Stomach smooth muscle (tissue), 2 donors: Measurements from ENCODE around the gene SMIM24.
"Not testable (repeated sequence)": the region's sequence is repeated elsewhere in the genome, so short reads cannot be mapped to it uniquely, and the experiment has no call there.

Experiments
- H3K27ac ChIP-seq: one replicate; pipeline ENCODE4 v1.7.0; 2013; ENCODE audit warnings: mild to moderate bottlenecking, low read length, inconsistent platforms
- H3K27me3 ChIP-seq, 2 donors: one replicate each; pipeline ENCODE4 v1.7.0; 2013; ENCODE audit warnings: low read length in 2 of 2; ENCODE audit not compliant: insufficient read depth in 2 of 2, control insufficient read depth in 1 of 2
- H3K36me3 ChIP-seq, 2 donors: one replicate each; pipeline ENCODE4 v1.7.0; 2013; ENCODE audit warnings: low read length in 2 of 2; ENCODE audit not compliant: control insufficient read depth in 2 of 2, insufficient read depth in 2 of 2
- H3K4me1 ChIP-seq: one replicate; pipeline ENCODE4 v1.7.0; 2013; ENCODE audit warnings: low read length; ENCODE audit not compliant: control insufficient read depth, insufficient read depth
- H3K4me3 ChIP-seq, 2 donors: one replicate each; pipeline ENCODE4 v1.7.0; 2013; ENCODE audit warnings: low read length in 2 of 2
- H3K9ac ChIP-seq, 2 donors: one replicate each; pipeline ENCODE4 v1.7.0; 2013; ENCODE audit warnings: low read length in 2 of 2, mild to moderate bottlenecking in 1 of 2
- H3K9me3 ChIP-seq, 2 donors: one replicate each; pipeline ENCODE4 v1.7.0; 2013; ENCODE audit warnings: low read length in 2 of 2; ENCODE audit not compliant: control insufficient read depth in 2 of 2
- donor health status: healthy.
- donor health status: Pancreatic carcinoma.

Gene SMIM24

DNA sequence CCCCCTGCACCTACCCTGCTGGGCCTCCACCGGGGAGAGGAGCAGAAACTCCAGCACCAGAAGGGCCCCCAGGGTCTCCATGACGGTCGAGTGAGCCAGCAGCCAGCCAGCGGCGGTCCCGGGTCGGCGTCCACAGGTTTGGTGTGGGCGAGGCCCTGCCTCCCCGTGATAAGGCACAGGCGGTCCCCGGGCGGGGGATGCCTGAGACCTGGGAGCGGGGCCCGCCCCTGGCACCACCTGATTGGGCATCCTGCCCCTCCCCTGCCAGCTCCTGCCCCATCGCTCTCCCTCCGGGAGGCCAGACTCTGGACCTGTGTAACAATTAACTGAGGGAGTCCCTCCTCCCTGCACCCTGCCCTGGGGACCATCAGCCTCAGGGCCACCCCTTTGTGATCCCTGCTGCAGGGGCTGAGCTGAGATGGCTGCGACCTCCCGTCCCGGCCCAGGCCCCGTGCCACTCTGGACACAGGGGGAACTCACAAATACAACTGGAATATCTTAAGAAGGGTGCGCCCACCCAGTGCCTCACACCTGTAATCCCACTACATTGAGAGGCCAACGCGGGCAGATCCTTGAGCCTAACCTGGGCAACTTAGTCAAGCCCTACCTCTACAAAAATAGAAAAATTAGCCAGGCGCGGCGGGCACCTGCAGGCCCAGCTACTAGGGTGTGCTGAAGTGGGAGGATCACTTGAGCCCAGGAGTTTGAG is at the start of gene SMIM24:
SMIM24 (minus strand) TSS at position 143 of the 709 bp plus-strand sequence; CDS start at position 81, 62 bp downstream.
- peaks cover 28 to 33% of the 10 kb centered on the region in 2 donors for H3K27me3 ChIP-seq
- no peak within 1 kb of the TSS for H3K27ac ChIP-seq
- no peaks in the 10 kb centered on the region for H3K9me3 ChIP-seq
- H3K36me3 ChIP-seq, result no peaks in the 10 kb centered on the region
- no peak within 1 kb of the TSS for H3K9ac ChIP-seq
- H3K4me1 ChIP-seq, result peaks cover 4% of the 10 kb centered on the region
- no peak within 1 kb of the TSS for H3K4me3 ChIP-seq

DNA sequence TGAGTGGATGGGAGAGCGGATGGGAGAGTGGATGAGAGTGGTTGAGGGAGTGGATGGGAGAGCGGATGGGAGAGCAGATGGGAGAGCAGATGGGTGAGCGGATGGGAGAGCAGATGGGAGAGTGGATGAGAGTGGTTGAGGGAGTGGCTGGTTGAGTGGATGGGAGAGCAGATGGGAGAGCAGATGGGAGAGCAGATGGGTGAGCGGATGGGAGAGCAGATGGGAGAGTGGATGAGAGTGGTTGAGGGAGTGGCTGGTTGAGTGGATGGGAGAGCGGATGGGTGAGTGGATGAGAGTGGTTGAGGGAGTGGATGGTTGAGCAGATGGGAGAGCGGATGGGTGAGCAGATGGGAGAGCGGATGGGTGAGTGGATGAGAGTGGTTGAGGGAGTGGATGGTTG is 49.0 kb upstream of the SMIM24 start:
- not testable (repeated sequence) for H3K27me3 ChIP-seq, H3K9ac ChIP-seq, H3K4me3 ChIP-seq, H3K27ac ChIP-seq, H3K4me1 ChIP-seq, H3K9me3 ChIP-seq
- H3K36me3 ChIP-seq, result peaks cover 20 to 43% of the 10 kb centered on the region in 2 donors

DNA sequence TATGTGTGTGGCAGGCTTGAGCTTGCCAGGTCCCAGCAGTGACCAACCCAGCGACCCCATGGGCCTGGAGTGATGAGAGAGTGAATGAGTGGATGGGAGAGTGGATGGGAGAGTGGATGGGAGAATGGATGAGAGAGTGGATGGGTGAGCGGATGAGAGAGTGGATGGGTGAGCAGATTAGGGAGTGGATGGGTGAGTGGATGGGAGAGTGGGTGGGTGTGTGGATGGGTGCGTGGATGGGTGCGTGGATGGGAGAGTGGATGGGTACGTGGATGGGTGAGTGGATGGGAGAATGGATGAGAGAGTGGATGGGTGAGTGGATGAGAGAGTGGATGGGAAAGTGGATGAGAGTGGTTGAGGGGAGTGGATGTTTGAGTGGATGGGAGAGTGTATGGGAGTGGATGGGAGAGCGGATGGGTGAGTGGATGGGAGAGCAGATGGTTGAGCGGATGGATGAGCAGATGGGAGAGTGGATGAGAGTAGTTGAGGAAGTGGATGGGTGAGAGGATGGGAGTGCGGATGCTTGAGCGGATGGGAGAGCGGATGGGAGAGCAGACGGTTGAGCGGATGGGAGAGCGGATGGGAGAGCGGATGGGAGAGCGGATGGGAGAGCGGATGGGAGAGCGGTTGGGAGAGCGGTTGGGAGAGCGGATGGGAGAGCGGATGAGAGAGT is 48.4 kb upstream of the SMIM24 start:
- peaks cover 19 to 46% of the 10 kb centered on the region in 2 donors for H3K36me3 ChIP-seq
- H3K4me3 ChIP-seq, result no peak overlapping the region
- no peak overlapping the region for H3K9ac ChIP-seq
- H3K9me3 ChIP-seq, result no peaks in the 10 kb centered on the region
- no peaks in the 10 kb centered on the region for H3K4me1 ChIP-seq
- no peaks in the 10 kb centered on the region for H3K27me3 ChIP-seq
- H3K27ac ChIP-seq, result no peak overlapping the region

DNA sequence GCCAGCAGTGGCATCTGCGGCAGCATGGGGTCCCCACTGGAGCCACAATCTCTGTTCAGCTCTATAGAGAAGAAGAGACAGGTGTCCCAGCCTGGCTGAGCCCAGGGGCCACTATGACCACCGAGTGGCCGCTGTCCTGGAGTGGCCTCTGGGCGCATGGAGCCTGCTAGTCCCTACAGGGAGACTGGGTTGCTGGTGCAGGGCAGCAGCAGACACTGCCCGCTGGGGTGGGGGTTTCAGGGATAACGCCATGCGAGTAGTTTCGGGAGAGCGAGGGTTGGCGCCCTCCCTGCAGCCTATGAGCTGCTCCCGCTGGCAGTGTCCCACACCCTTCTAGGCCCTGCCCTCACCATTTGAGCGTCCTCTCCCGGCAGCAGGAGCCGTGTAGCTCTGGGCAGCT is 47.8 kb upstream of the SMIM24 start:
- Histone ChIP-seq H3K4me3 (no peak overlapping the region), H3K9ac (no peak overlapping the region), H3K27me3 (no peaks in the 10 kb centered on the region), H3K9me3 (no peaks in the 10 kb centered on the region), H3K27ac (no peak overlapping the region), H3K4me1 (no peaks in the 10 kb centered on the region), H3K36me3 (peaks cover 17 to 45% of the 10 kb centered on the region in 2 donors)

DNA sequence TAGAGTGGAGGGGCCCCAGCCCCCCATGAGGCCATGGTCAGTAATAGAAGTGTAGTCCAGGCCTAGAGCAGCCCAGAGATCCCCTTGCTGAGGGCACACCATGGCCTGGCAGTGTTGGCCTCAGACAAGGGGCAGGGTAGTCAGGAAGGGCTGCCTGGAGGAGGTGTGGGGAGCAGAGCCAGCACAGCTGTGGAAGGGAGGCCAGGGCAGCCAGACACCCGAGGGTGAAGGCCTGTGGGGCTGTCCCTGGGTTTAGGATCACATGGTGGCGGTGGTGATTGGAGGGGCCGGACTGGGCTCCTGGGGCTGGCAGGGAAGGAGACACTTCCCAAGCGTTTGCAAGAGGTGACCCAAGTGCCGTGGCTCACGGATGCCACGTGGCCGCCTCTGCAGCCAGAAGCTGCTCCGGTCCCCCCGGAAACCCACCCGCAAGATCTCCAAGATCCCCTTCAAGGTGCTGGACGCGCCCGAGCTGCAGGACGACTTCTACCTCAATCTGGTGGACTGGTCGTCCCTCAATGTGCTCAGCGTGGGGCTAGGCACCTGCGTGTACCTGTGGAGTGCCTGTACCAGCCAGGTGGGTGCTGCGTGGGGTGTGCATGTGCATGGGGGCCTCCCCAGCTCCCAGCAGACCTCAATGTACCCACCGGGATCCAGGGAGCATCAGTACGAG is 47.0 kb upstream of the SMIM24 start:
- Histone ChIP-seq H3K27ac (no peak overlapping the region), H3K4me1 (no peaks in the 10 kb centered on the region), H3K9ac (no peak overlapping the region), H3K27me3 (no peaks in the 10 kb centered on the region), H3K4me3 (no peak overlapping the region), H3K9me3 (no peaks in the 10 kb centered on the region), H3K36me3 (peaks cover 17 to 38% of the 10 kb centered on the region in 2 donors)

DNA sequence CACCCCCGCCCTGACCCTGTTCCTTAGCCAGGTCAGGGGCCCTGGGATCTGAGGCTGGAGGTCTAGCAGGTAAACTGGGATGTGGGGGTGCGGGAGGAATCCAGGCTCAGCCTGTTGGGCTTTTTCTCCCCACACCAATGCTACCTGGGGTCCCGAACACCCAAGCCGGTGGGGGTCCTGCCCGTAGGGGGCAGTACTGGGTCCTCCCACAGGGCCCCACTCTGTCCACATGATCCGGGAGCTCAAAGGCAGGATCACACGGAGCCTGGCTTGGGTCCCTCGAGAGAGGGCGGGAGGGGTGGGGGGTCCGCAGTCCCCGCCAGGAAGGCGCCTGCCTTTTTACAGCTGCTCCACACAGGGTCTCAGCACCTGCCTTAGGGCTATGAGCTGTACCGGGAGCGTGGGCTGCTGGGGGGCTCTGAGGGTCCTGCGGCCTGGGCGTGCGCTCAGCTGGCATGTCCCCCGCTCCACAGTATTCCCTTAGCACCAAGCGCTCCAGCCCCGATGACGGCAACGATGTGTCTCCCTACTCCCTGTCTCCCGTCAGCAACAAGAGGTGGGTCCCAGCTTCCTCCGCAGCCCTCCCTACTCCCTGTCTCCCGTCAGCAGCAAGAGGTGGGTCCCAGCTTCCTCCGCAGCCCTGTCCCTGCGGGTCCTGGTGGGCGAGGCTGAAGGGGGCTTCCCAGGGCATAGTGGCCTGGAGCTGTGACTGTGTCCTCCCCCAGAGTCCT is 46.3 kb upstream of the SMIM24 start:
- H3K27ac ChIP-seq, result no peak overlapping the region

DNA sequence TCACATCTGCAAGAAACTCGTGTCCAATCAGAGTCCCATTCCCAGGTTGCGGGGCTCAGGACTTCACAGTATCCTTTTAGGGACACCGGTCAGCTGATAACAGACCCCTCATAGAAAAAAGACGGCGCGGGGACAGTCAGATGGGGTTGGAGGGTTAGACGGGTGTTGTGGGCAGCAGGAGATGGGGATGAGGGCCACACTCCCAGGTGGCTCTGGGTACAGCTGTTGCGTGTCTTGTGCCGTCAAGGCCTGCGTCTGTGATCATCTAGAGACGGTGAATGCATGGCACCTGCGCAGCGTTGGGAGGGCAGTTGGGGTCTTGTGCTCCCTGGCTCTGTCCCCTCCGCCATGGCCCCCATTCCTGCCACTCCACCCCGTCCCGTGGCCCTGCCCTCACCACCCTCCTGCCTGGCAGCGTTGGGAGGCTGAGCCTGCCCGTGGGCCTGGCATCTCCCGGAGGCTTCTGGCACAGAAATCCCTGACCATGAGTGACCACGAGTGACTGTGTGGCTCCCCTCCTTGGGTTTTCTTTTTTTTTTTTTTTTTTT is 44.7 kb upstream of the SMIM24 start:
- no peak overlapping the region for H3K4me3 ChIP-seq
- H3K36me3 ChIP-seq, result peaks cover 13 to 27% of the 10 kb centered on the region in 2 donors
- no peak overlapping the region for H3K9ac ChIP-seq
- H3K9me3 ChIP-seq, result no peaks in the 10 kb centered on the region
- H3K27ac ChIP-seq, result no peak overlapping the region
- H3K4me1 ChIP-seq, result peaks cover 5% of the 10 kb centered on the region
- H3K27me3 ChIP-seq, result no peaks in the 10 kb centered on the region

More for the DNA sequence above, 46.3 kb upstream of the SMIM24 start:
- Histone ChIP-seq H3K9ac (no peak overlapping the region), H3K27me3 (no peaks in the 10 kb centered on the region), H3K4me3 (no peak overlapping the region), H3K9me3 (no peaks in the 10 kb centered on the region), H3K36me3 (peaks cover 17 to 37% of the 10 kb centered on the region in 2 donors), H3K4me1 (no peaks in the 10 kb centered on the region)

DNA sequence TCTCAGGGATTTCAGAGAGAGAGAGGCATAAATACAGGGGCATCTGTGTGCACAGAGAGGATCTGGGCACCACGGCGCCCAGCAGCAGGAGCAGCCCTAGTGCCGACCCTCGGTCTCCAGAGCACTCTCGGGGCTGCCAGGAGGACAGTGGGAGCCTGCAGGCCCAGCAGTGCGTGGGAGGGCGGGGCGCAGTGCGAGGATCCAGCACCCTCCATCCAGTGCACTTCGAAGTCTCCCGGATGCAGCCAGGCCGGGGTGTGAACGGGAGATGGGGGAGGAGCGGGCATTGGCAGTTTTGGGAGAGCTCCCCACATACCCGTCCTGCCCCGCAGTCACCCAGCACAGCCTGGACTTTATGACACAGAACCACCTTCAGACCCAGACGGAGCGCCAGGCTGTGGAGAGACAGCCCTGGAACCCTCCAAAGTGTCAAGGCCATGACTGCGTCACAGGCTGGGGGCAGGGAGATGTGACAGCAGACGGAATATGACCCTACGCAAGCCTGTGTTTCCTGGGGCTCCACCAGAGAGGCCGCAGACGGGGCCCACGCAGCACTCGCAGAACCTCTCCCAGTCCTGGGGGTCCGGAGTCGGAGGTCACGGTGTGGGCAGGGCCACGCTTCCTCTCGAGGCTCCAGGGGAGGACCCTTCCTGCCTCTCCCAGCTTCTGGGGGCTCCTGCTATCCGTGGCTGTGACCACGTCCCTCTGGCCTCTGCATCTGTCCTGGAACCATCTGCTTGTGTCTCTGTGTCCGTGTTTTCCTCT is 43.9 kb upstream of the SMIM24 start:
- H3K9me3 ChIP-seq, result no peaks in the 10 kb centered on the region
- peaks cover 7% of the 10 kb centered on the region for H3K4me1 ChIP-seq
- peaks cover 13 to 31% of the 10 kb centered on the region in 2 donors for H3K36me3 ChIP-seq
- H3K27ac ChIP-seq, result no peak overlapping the region
- no peak overlapping the region for H3K4me3 ChIP-seq
- no peaks in the 10 kb centered on the region for H3K27me3 ChIP-seq
- no peak overlapping the region for H3K9ac ChIP-seq

DNA sequence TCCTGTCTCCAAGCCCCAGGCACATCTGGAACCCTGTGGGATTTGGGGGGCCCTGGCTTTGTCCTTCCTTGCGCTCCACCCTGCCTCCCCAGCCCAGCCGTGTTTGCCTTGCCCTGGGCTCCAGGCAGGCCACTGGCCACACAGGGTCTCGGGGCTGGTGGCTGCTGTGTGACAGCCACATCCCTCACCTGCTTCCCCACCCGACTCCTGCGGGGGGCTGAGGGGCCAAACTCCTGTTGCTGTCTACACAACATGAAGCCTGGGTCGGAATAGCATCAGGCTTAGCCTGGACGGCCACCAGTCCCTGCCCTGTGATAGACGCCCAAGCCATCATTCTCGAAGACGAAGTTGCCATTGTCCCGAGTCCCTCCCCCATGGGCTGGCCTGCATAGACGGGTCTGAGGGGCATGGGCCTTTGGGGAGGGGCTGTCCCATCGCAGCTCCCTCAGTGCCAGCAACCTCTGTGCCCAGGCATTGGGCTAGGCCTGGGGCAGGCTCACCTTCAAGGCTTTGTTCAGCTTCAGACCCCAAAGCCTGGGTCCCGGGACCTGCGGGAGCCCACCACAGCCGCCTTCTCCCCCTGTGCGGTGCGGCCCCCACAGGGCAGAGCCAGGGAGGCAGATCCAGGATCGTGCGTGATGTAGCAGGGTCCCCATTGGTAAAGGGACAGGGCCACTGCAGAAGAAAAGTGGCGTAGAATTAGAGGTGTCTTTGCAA is 43.2 kb upstream of the SMIM24 start:
- Histone ChIP-seq H3K36me3 (peaks cover 13 to 31% of the 10 kb centered on the region in 2 donors), H3K27me3 (no peaks in the 10 kb centered on the region), H3K27ac (no peak overlapping the region), H3K4me1 (peaks cover 7% of the 10 kb centered on the region), H3K9ac (no peak overlapping the region), H3K4me3 (no peak overlapping the region), H3K9me3 (no peaks in the 10 kb centered on the region)
